HEK293 (cell line): Measurements from ENCODE around the gene SRSF2.

Source experiments
- BCL11B ChIP-seq: fragments of 450-650 bp; formaldehyde crosslinking; IDR thresholded peaks from 2 replicates; pipeline ENCODE4 v1.5.1; 2016; ENCODE audit warnings: low read depth, missing biosample characterization, missing genetic modification characterization
- HOXD13 ChIP-seq: sonication (generic); formaldehyde crosslinking; IDR thresholded peaks from 2 replicates; pipeline ENCODE4 v1.8.0; 2022; ENCODE audit warnings: missing genetic modification reagents, borderline replicate concordance
- IKZF3 ChIP-seq: fragments of 450-650 bp; IDR thresholded peaks from 2 replicates; pipeline ENCODE4 v1.5.0; 2018; ENCODE audit warnings: missing biosample characterization, mild to moderate bottlenecking, missing genetic modification characterization, moderate library complexity
- INSM2 ChIP-seq: fragments of 450-650 bp; formaldehyde crosslinking; IDR thresholded peaks from 2 replicates; pipeline ENCODE4 v1.5.1; 2016; ENCODE audit warnings: missing biosample characterization, missing genetic modification characterization
- KLF8 ChIP-seq: fragments of 450-650 bp; formaldehyde crosslinking; IDR thresholded peaks from 2 replicates; pipeline ENCODE4 v1.5.1; 2016; ENCODE audit warnings: missing biosample characterization, missing genetic modification characterization
- MZF1 ChIP-seq: fragments of 450-650 bp; formaldehyde crosslinking; IDR thresholded peaks from 2 replicates; pipeline ENCODE4 v1.5.1; 2017; ENCODE audit warnings: missing biosample characterization, missing genetic modification characterization, borderline replicate concordance
- OSR2 ChIP-seq: fragments of 450-650 bp; formaldehyde crosslinking; IDR thresholded peaks from 2 replicates; pipeline ENCODE4 v1.5.1; 2016; ENCODE audit warnings: missing biosample characterization, missing genetic modification characterization
- SP3 ChIP-seq: fragments of 450-650 bp; formaldehyde crosslinking; IDR thresholded peaks from 2 replicates; pipeline ENCODE4 v1.5.1; 2016; ENCODE audit warnings: missing biosample characterization, missing genetic modification characterization
- WT1 ChIP-seq: fragments of 450-650 bp; formaldehyde crosslinking; IDR thresholded peaks from 2 replicates; pipeline ENCODE4 v1.5.1; 2016; ENCODE audit warnings: missing biosample characterization, missing genetic modification characterization
- YY1 ChIP-seq: fragments of 450-650 bp; formaldehyde crosslinking; IDR thresholded peaks from 2 replicates; pipeline ENCODE4 v1.5.1; 2018; ENCODE audit warnings: missing biosample characterization, missing genetic modification characterization
- ZBTB17 ChIP-seq: fragments of 450-650 bp; formaldehyde crosslinking; IDR thresholded peaks from 2 replicates; pipeline ENCODE4 v1.5.1; 2016; ENCODE audit warnings: missing biosample characterization, missing genetic modification characterization
- ZFP3 ChIP-seq: fragments of 450-650 bp; formaldehyde crosslinking; IDR thresholded peaks from 2 replicates; pipeline ENCODE4 v1.5.1; 2016; ENCODE audit warnings: low read depth, missing biosample characterization, missing genetic modification characterization
- ZFP69B ChIP-seq: fragments of 450-650 bp; formaldehyde crosslinking; IDR thresholded peaks from 2 replicates; pipeline ENCODE4 v1.5.1; 2016; ENCODE audit warnings: missing biosample characterization, missing genetic modification characterization
- ZNF169 ChIP-seq: fragments of 450-650 bp; formaldehyde crosslinking; IDR thresholded peaks from 2 replicates; pipeline ENCODE4 v1.5.1; 2016; ENCODE audit warnings: missing biosample characterization, missing genetic modification characterization
- ZNF184 ChIP-seq: fragments of 450-650 bp; IDR thresholded peaks from 2 replicates; pipeline ENCODE4 v1.5.1; 2018; ENCODE audit warnings: missing biosample characterization, mild to moderate bottlenecking, missing genetic modification characterization
- ZNF19 ChIP-seq: fragments of 450-650 bp; formaldehyde crosslinking; IDR thresholded peaks from 2 replicates; pipeline ENCODE4; 2016; ENCODE audit warnings: missing biosample characterization, missing genetic modification characterization, low read depth
- ZNF202 ChIP-seq: fragments of 450-650 bp; formaldehyde crosslinking; IDR thresholded peaks from 2 replicates; pipeline ENCODE4 v1.5.1; 2016; ENCODE audit warnings: missing biosample characterization, missing genetic modification characterization, borderline replicate concordance
- ZNF23 ChIP-seq: fragments of 450-650 bp; formaldehyde crosslinking; IDR thresholded peaks from 2 replicates; pipeline ENCODE4 v1.5.1; 2016; ENCODE audit warnings: missing biosample characterization, missing genetic modification characterization, borderline replicate concordance
- ZNF280C ChIP-seq: fragments of 450-650 bp; formaldehyde crosslinking; IDR thresholded peaks from 2 replicates; pipeline ENCODE4 v1.5.1; 2016; ENCODE audit warnings: missing biosample characterization, missing genetic modification characterization
- ZNF488 ChIP-seq: fragments of 450-650 bp; formaldehyde crosslinking; IDR thresholded peaks from 2 replicates; pipeline ENCODE4 v1.5.1; 2016; ENCODE audit warnings: missing biosample characterization, missing genetic modification characterization
- ZNF596 ChIP-seq: fragments of 450-650 bp; IDR thresholded peaks from 2 replicates; pipeline ENCODE4 v1.5.0; 2018; ENCODE audit warnings: missing biosample characterization, mild to moderate bottlenecking, missing genetic modification characterization, moderate library complexity
- ZNF701 ChIP-seq: fragments of 450-650 bp; formaldehyde crosslinking; IDR thresholded peaks from 2 replicates; pipeline ENCODE4 v1.5.1; 2016; ENCODE audit warnings: missing biosample characterization, missing genetic modification characterization
- ZNF830 ChIP-seq: fragments of 450-650 bp; IDR thresholded peaks from 2 replicates; pipeline ENCODE4 v1.5.0; 2018; ENCODE audit warnings: missing biosample characterization, missing genetic modification characterization, low read depth, mild to moderate bottlenecking, moderate library complexity
- ZNF837 ChIP-seq: fragments of 450-650 bp; formaldehyde crosslinking; IDR thresholded peaks from 2 replicates; pipeline ENCODE4 v1.5.1; 2016; ENCODE audit warnings: missing biosample characterization, missing genetic modification characterization
- ZNF843 ChIP-seq: fragments of 450-650 bp; formaldehyde crosslinking; IDR thresholded peaks from 2 replicates; pipeline ENCODE4 v1.5.1; 2016; ENCODE audit warnings: missing biosample characterization, missing genetic modification characterization
- TF ChIP-seq, protein P1 (sequence below): fragments of 450-650 bp; formaldehyde crosslinking; IDR thresholded peaks from 2 replicates; pipeline ENCODE4 v1.5.1; 2016; ENCODE audit warnings: missing biosample characterization, missing genetic modification characterization
- TF ChIP-seq, protein P2 (sequence below): fragments of 450-650 bp; formaldehyde crosslinking; IDR thresholded peaks from 2 replicates; pipeline ENCODE4 v1.5.1; 2016; ENCODE audit warnings: missing biosample characterization, missing genetic modification characterization
- TF ChIP-seq, protein P3 (sequence below): fragments of 450-650 bp; formaldehyde crosslinking; IDR thresholded peaks from 2 replicates; pipeline ENCODE4 v1.5.1; 2016; ENCODE audit warnings: missing biosample characterization, missing genetic modification characterization, borderline replicate concordance

SRSF2 gene

GRCh38 chr17:76709077-76709950 is 27.8 kb downstream of the SRSF2 start (continued):
- TF ChIP-seq INSM2 (tag by site-specific recombination) (peak; percentile 79), ZBTB17 (tag by site-specific recombination) (peak; percentile 76), WT1 (tag by site-specific recombination) (peak; percentile 69), ZNF596 (tag by site-specific recombination) (no peak; the same call in 1 of the 2 replicates), ZNF184 (0 out of 2 replicates have a peak, but pooled peaks have one; percentile 63), HOXD13 (CRISPR knock-in tag) (no peak), ZNF19 (no peak), ZNF701 (no peak), ZNF843 (tag by site-specific recombination) (peak; percentile 69), YY1 (tag by site-specific recombination) (no peak), OSR2 (tag by site-specific recombination) (peak; percentile 91), KLF8 (tag by site-specific recombination) (peak; percentile 87), IKZF3 (tag by site-specific recombination) (peak; percentile 56; the same call in 1 of the 2 replicates), SP3 (tag by site-specific recombination) (peak; percentile 84), ZNF280C (tag by site-specific recombination) (no peak), ZNF202 (tag by site-specific recombination) (no peak), MZF1 (tag by site-specific recombination) (no peak), ZNF488 (tag by site-specific recombination) (no peak), ZNF830 (tag by site-specific recombination) (no peak), BCL11B (tag by site-specific recombination) (no peak), ZNF169 (tag by site-specific recombination) (no peak), ZNF23 (tag by site-specific recombination) (no peak), ZFP3 (tag by site-specific recombination) (no peak), ZNF837 (tag by site-specific recombination) (no peak), ZFP69B (tag by site-specific recombination) (peak; percentile 75; the same call in 1 of the 2 replicates)
- TF ChIP-seq, protein P1, sequence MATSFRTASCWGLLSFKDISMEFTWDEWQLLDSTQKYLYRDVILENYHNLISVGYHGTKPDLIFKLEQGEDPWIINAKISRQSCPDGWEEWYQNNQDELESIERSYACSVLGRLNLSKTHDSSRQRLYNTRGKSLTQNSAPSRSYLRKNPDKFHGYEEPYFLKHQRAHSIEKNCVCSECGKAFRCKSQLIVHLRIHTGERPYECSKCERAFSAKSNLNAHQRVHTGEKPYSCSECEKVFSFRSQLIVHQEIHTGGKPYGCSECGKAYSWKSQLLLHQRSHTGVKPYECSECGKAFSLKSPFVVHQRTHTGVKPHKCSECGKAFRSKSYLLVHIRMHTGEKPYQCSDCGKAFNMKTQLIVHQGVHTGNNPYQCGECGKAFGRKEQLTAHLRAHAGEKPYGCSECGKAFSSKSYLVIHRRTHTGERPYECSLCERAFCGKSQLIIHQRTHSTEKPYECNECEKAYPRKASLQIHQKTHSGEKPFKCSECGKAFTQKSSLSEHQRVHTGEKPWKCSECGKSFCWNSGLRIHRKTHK (tag by site-specific recombination) = no peak
- TF ChIP-seq, protein P2, sequence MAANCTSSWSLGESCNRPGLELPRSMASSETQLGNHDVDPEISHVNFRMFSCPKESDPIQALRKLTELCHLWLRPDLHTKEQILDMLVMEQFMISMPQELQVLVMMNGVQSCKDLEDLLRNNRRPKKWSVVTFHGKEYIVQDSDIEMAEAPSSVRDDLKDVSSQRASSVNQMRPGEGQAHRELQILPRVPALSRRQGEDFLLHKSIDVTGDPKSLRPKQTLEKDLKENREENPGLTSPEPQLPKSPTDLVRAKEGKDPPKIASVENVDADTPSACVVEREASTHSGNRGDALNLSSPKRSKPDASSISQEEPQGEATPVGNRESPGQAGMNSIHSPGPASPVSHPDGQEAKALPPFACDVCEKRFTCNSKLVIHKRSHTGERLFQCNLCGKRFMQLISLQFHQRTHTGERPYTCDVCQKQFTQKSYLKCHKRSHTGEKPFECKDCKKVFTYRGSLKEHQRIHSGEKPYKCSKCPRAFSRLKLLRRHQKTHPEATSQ = no peak
- TF ChIP-seq, protein P3, sequence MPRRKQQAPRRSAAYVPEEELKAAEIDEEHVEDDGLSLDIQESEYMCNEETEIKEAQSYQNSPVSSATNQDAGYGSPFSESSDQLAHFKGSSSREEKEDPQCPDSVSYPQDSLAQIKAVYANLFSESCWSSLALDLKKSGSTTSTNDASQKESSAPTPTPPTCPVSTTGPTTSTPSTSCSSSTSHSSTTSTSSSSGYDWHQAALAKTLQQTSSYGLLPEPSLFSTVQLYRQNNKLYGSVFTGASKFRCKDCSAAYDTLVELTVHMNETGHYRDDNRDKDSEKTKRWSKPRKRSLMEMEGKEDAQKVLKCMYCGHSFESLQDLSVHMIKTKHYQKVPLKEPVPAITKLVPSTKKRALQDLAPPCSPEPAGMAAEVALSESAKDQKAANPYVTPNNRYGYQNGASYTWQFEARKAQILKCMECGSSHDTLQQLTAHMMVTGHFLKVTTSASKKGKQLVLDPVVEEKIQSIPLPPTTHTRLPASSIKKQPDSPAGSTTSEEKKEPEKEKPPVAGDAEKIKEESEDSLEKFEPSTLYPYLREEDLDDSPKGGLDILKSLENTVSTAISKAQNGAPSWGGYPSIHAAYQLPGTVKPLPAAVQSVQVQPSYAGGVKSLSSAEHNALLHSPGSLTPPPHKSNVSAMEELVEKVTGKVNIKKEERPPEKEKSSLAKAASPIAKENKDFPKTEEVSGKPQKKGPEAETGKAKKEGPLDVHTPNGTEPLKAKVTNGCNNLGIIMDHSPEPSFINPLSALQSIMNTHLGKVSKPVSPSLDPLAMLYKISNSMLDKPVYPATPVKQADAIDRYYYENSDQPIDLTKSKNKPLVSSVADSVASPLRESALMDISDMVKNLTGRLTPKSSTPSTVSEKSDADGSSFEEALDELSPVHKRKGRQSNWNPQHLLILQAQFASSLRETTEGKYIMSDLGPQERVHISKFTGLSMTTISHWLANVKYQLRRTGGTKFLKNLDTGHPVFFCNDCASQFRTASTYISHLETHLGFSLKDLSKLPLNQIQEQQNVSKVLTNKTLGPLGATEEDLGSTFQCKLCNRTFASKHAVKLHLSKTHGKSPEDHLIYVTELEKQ = 0 out of 2 replicates have a peak, but pooled peaks have one; percentile 65
